H1 (cell line): ENCODE results near the gene ZNF516. TPM values are rescaled to one million over a fixed set of nuclear protein-coding genes. Genes with fewer than 3 reads are reported as not detected.
A peak's percentile ranks its signal among the peaks of the same experiment; 100 is the strongest.

Experiments
- CTCF ChIA-PET: fragments of 300-600 bp; sonication (Branson Sonifier 250); formaldehyde crosslinking; loops from one replicate; lab custom pipeline; 2021; ENCODE audit not compliant: partially characterized antibody; lab: Charles Lee
- POLR2A ChIA-PET: fragments of 300-600 bp; sonication (Branson Sonifier 250); formaldehyde crosslinking; loops from one replicate; lab custom pipeline; 2021; ENCODE audit warnings: inconsistent platforms; ENCODE audit not compliant: partially characterized antibody; lab: Charles Lee
- DNase-seq, 2 experiments: peaks; one replicate each; pipeline versions ENCODE4 v3.0.0 to v3.0.0-alpha.2; 2010 to 2022; ENCODE audit warnings: low spot score in 2 of 2, low read depth in 1 of 2, mixed read lengths in 1 of 2
- FAIRE-seq: peaks from 2 replicates; lab custom pipeline; 2011; peaks lifted over from hg19 to GRCh38; lab: Jason Lieb, UNC
- H2AFZ ChIP-seq: 2 replicates; pipeline ENCODE4 v1.8.1; 2012; ENCODE audit warnings: low read length, inconsistent platforms
- H2AK5ac ChIP-seq: 2 replicates; pipeline ENCODE4 v1.6.1; 2013; ENCODE audit warnings: low read depth, low read length
- H2BK120ac ChIP-seq: replicated peaks from 2 replicates; pipeline ENCODE3; 2013; ENCODE audit warnings: low read depth, low read length, inconsistent platforms
- H2BK12ac ChIP-seq: 2 replicates; pipeline ENCODE4 v1.6.1; 2013; ENCODE audit warnings: low read depth, low read length
- H2BK15ac ChIP-seq: 2 replicates; pipeline ENCODE4 v1.6.1; 2013; ENCODE audit warnings: low read length
- H2BK20ac ChIP-seq: 2 replicates; pipeline ENCODE4 v1.6.1; 2013; ENCODE audit warnings: low read length
- H2BK5ac ChIP-seq: 2 replicates; pipeline ENCODE4 v1.6.1; 2013; ENCODE audit warnings: low read depth, low read length
- H3K14ac ChIP-seq: 2 replicates; pipeline ENCODE4 v1.6.1; 2013; ENCODE audit warnings: inconsistent platforms; ENCODE audit not compliant: insufficient read length
- H3K18ac ChIP-seq: 2 replicates; pipeline ENCODE4 v1.6.1; 2013; ENCODE audit warnings: low read length; ENCODE audit errors: extremely low read depth
- H3K23ac ChIP-seq: 2 replicates; pipeline ENCODE4 v1.6.1; 2013; ENCODE audit warnings: inconsistent platforms; ENCODE audit not compliant: insufficient read length
- H3K23me2 ChIP-seq: 2 replicates; pipeline ENCODE4 v1.6.1; 2013; ENCODE audit warnings: low read depth, low read length
- H3K27ac ChIP-seq: 2 replicates; pipeline ENCODE4 v1.6.1; 2011; ENCODE audit warnings: low read depth, low read length, inconsistent platforms
- H3K27me3 ChIP-seq, 4 experiments: replicated peaks in 1 of 4; 1 replicate in 1 of 4; 2 replicates in 3 of 4; pipeline versions ENCODE4 v1.6.1 to v1.8.1; 2011 to 2013; ENCODE audit warnings: low read length in 3 of 4, mild to moderate bottlenecking in 3 of 4, inconsistent platforms in 2 of 4, mixed read lengths in 2 of 4, moderate library complexity in 1 of 4; ENCODE audit not compliant: control insufficient read depth in 3 of 4, insufficient read depth in 3 of 4; ENCODE audit errors: extremely low read depth in 1 of 4
- H3K36me3 ChIP-seq, 4 experiments: 2 replicates each; pipeline versions ENCODE4 v1.6.1 to v1.8.1; 2011 to 2013; ENCODE audit warnings: mild to moderate bottlenecking in 4 of 4, low read length in 3 of 4, moderate library complexity in 2 of 4, control low read depth in 1 of 4, inconsistent platforms in 1 of 4; ENCODE audit not compliant: insufficient read depth in 4 of 4, control insufficient read depth in 2 of 4
- H3K4ac ChIP-seq: replicated peaks from 2 replicates; pipeline ENCODE3; 2013; ENCODE audit warnings: low read length, low read depth, mixed read lengths, inconsistent platforms; ENCODE audit not compliant: insufficient read length
- H3K4me1 ChIP-seq, 4 experiments: replicated peaks in 1 of 4; 1 replicate in 1 of 4; 2 replicates in 3 of 4; pipeline versions ENCODE4 v1.6.1 to v1.8.1; 2011 to 2013; ENCODE audit warnings: low read length in 3 of 4, inconsistent platforms in 2 of 4, mixed read lengths in 1 of 4; ENCODE audit not compliant: insufficient read depth in 4 of 4, control insufficient read depth in 3 of 4
- H3K4me2 ChIP-seq, 2 experiments: 2 replicates each; pipeline versions ENCODE4 v1.6.1 to v1.8.1; 2011 to 2013; ENCODE audit warnings: low read depth in 2 of 2, low read length in 2 of 2, control low read depth in 1 of 2, inconsistent platforms in 1 of 2, mild to moderate bottlenecking in 1 of 2; ENCODE audit not compliant: insufficient read depth in 1 of 2
- H3K4me3 ChIP-seq, 4 experiments: fragments of 200-600, 300-600 bp in 1 of 4; sonication (generic), shearing (Covaris generic), sonication (Bioruptor Twin) in 1 of 4; 2 replicates each; pipeline versions ENCODE4 v1.5.1 to v1.8.1; 2011 to 2016; ENCODE audit warnings: low read length in 4 of 4, low read depth in 3 of 4, control low read depth in 2 of 4, inconsistent platforms in 2 of 4, mild to moderate bottlenecking in 2 of 4, mixed read lengths in 1 of 4, moderate library complexity in 1 of 4; ENCODE audit not compliant: insufficient read depth in 2 of 4; ENCODE audit errors: extremely low read depth in 1 of 4
- H3K56ac ChIP-seq: replicated peaks from 2 replicates; pipeline ENCODE3; 2013; ENCODE audit warnings: low read depth, mild to moderate bottlenecking, mixed read lengths, low read length, inconsistent platforms; ENCODE audit not compliant: insufficient read length
- H3K79me1 ChIP-seq: 2 replicates; pipeline ENCODE4 v1.6.1; 2013; ENCODE audit warnings: low read depth, low read length, control low read depth
- H3K79me2 ChIP-seq, 2 experiments: 2 replicates each; pipeline versions ENCODE4 v1.6.1 to v1.8.1; 2012 to 2013; ENCODE audit warnings: low read length in 2 of 2, mild to moderate bottlenecking in 2 of 2, inconsistent platforms in 1 of 2; ENCODE audit not compliant: insufficient read depth in 2 of 2, control insufficient read depth in 1 of 2
- H3K9ac ChIP-seq, 4 experiments: replicated peaks in 1 of 4; 1 replicate in 1 of 4; 2 replicates in 3 of 4; pipeline versions ENCODE4 v1.6.1 to v1.8.1; 2011 to 2013; ENCODE audit warnings: low read depth in 3 of 4, low read length in 3 of 4, control low read depth in 2 of 4, mild to moderate bottlenecking in 2 of 4, moderate library complexity in 2 of 4, inconsistent platforms in 1 of 4; ENCODE audit errors: extremely low read depth in 1 of 4
- H3K9me3 ChIP-seq, 2 experiments: 2 replicates each; pipeline versions ENCODE4 v1.6.1 to v1.8.1; 2012 to 2013; ENCODE audit warnings: mild to moderate bottlenecking in 2 of 2, moderate library complexity in 2 of 2, control low read depth in 1 of 2, inconsistent platforms in 1 of 2, low read depth in 1 of 2, low read length in 1 of 2, mixed read lengths in 1 of 2; ENCODE audit not compliant: insufficient read depth in 2 of 2
- H4K20me1 ChIP-seq, 2 experiments: replicated peaks in 1 of 2; 2 replicates each; pipeline versions ENCODE3 to v1.8.1; 2011 to 2013; ENCODE audit warnings: inconsistent platforms in 2 of 2, low read length in 2 of 2, mild to moderate bottlenecking in 1 of 2; ENCODE audit not compliant: insufficient read depth in 2 of 2, control insufficient read depth in 1 of 2
- H4K5ac ChIP-seq: 2 replicates; pipeline ENCODE4 v1.6.1; 2013; ENCODE audit warnings: low read length, low read depth, mixed read lengths, inconsistent platforms; ENCODE audit not compliant: insufficient read length
- H4K8ac ChIP-seq: 2 replicates; pipeline ENCODE4 v1.8.0; 2013; ENCODE audit warnings: mild to moderate bottlenecking, moderate library complexity, low read length, inconsistent platforms; ENCODE audit not compliant: insufficient read depth; ENCODE audit errors: extremely low read depth
- H4K91ac ChIP-seq: replicated peaks from 2 replicates; pipeline ENCODE3; 2013; ENCODE audit warnings: low read length, mixed read lengths, inconsistent platforms; ENCODE audit not compliant: insufficient read length
- ATF2 ChIP-seq: IDR thresholded peaks from 2 replicates; pipeline ENCODE4 v1.6.1; 2012; ENCODE audit warnings: low read length, inconsistent platforms
- CREB1 ChIP-seq: IDR thresholded peaks from 2 replicates; pipeline ENCODE4 v1.6.1; 2012; ENCODE audit warnings: inconsistent platforms
- CTCF ChIP-seq, 3 experiments: IDR thresholded peaks; 1 replicate in 2 of 3; 2 replicates in 1 of 3; pipeline versions ENCODE4 v1.5.1 to v1.6.1; 2011; ENCODE audit warnings: low read length in 3 of 3, mild to moderate bottlenecking in 3 of 3, inconsistent platforms in 2 of 3, low read depth in 1 of 3, moderate library complexity in 1 of 3; ENCODE audit not compliant: insufficient read depth in 1 of 3; ENCODE audit errors: control extremely low read depth in 1 of 3
- KDM1A ChIP-seq: fragments of 200-600, 300-600 bp; sonication (generic); IDR thresholded peaks from 2 replicates; pipeline ENCODE4 v1.7.1; 2016; ENCODE audit warnings: mild to moderate bottlenecking, low read length, borderline replicate concordance
- RNF2 ChIP-seq: fragments of 200-900, 300-1000 bp; sonication (generic); IDR thresholded peaks from 2 replicates; pipeline ENCODE4 v1.7.1; 2016; ENCODE audit warnings: borderline replicate concordance, low read depth, mild to moderate bottlenecking, antibody characterized with exemption, low read length; ENCODE audit not compliant: poor library complexity, severe bottlenecking; ENCODE audit errors: missing control alignments
- WGBS, 2 experiments: shearing (Covaris generic) in 1 of 2; methylation state at CpG; one replicate each; pipeline versions ENCODE4 v1.1.6 to v1.1.7; 2013 to 2015; ENCODE audit warnings: low lambda C conversion rate in 2 of 2, mixed read lengths in 2 of 2, inconsistent platforms in 1 of 2, low coverage in 1 of 2, missing lambda C conversion rate in 1 of 2; ENCODE audit not compliant: insufficient replicate concordance in 2 of 2, insufficient coverage in 1 of 2, insufficient read length in 1 of 2; ENCODE audit errors: extremely low coverage in 1 of 2, missing lambda C conversion rate in 1 of 2; 5-methylcytosine and 5-hydroxymethylcytosine counted together
- polyA plus RNA-seq, 7 experiments: library from polyadenylated mRNA; depleted of rRNA in 3 of 7; stranded (reverse) in 5 of 7; unstranded in 2 of 7; fragments of >200 nt in 5 of 7; fragments of 200-250 nt in 2 of 7; gene quantifications; 1 replicate in 5 of 7; 2 replicates in 1 of 7; 4 replicates in 1 of 7; pipeline versions ENCODE4 v1.2.1 to v1.2.3, GENCODE V29; 2011 to 2013; ENCODE audit warnings: missing spikeins in 2 of 7, mixed read lengths in 2 of 7
- total RNA-seq: library from RNA; stranded (reverse); fragmentation: NEBNext Ultra II Directional; extraction: Animal tissue kit (Norgen Biotek cat#: 25700); gene quantifications from 2 replicates; pipeline ENCODE4 v1.2.1, GENCODE V29; 2021

Gene ZNF516
- total and polyA plus RNA-seq, 2 of the 8 experiments (the other 6 are each of a cell fraction or from before 2014, with no cell fraction given), result 7.3 to 17.0 TPM

GRCh38 chr18:76349067-76349715 is 145.9 kb downstream of the ZNF516 start:
- Histone ChIP-seq H3K9me3 (no peaks in the 10 kb centered on the region), H2BK20ac (no peak overlapping the region), H3K27ac (no peak overlapping the region), H3K4ac (no peak overlapping the region), H3K4me1 (peaks cover 3 to 6% (median 4%) of the 10 kb centered on the region in 4 experiments; a peak in 4 of 7 replicates), H3K9ac (no peak overlapping the region), H3K4me3 (no peak overlapping the region; a peak in 2 of 8 replicates), H4K20me1 (peaks cover 0 to under 1% of the 10 kb centered on the region in 2 experiments), H3K14ac (no peak overlapping the region), H3K79me2 (no peaks in the 10 kb centered on the region), H2BK5ac (no peak overlapping the region), H2BK120ac (no peak overlapping the region), H3K23ac (no peak overlapping the region), H2BK12ac (0 out of 2 replicates have a peak overlapping the region, but pooled peaks have one; percentile 44), H3K79me1 (no peaks in the 10 kb centered on the region), H3K18ac (no peak overlapping the region), H2AK5ac (no peak overlapping the region), H3K56ac (no peak overlapping the region), H4K8ac (no peak overlapping the region), H3K4me2 (peak overlapping the region in 1 of 2 experiments; percentile 48; a peak in 3 of 4 replicates), H3K27me3 (no peaks in the 10 kb centered on the region), H4K5ac (no peak overlapping the region), H3K36me3 (no peaks in the 10 kb centered on the region; a peak in 1 of 8 replicates), H2BK15ac (0 out of 2 replicates have a peak overlapping the region, but pooled peaks have one; percentile 54), H2AFZ (peak overlapping the region; percentile 90), H3K23me2 (peaks cover 4% of the 10 kb centered on the region; the same call in 1 of the 2 replicates), H4K91ac (no peak overlapping the region)
- peak; percentile 41 to 86 for DNase-seq
- 44% methylated on average over 29 of the region's 29 CpGs; no CpG with 5 or more reads in 1 of the 2 experiments for WGBS, 2 experiments
- peak; percentile 93 for FAIRE-seq
- ChIA-PET CTCF (interaction anchor here (0.6 to 2.9 kb wide), 16 partner anchors 11 to 1334 kb away, joined by 3 to 12 read pairs (median 4); no protein-coding TSS in a partner anchor), POLR2A (no interaction called here)
- TF ChIP-seq RNF2 (no peak), ATF2 (no peak), KDM1A (no peak), CTCF (IDR thresholded peaks at IDR 0.05; ENCODE audit: control extremely low read depth in 1 of 3, insufficient read depth in 1 of 3, low read depth in 1 of 3, low read length in 3 of 3) (peak; percentile 66 to 87 (median 74)), CREB1 (0 out of 2 replicates have a peak, but pooled peaks have one; percentile 38)
